HFF-Myc (cell line): ENCODE results near the gene SCAPER.

Experiments used
- DNase-seq: peaks from one replicate; pipeline ENCODE4 v3.0.0-alpha.2; 2011; ENCODE audit warnings: low read depth; ENCODE audit errors: extremely low read depth
- H3K4me3 ChIP-seq: replicated peaks from 2 replicates; pipeline ENCODE4 v1.5.1; 2011; ENCODE audit warnings: low read depth, mild to moderate bottlenecking, control low read depth, low read length
- CTCF ChIP-seq: IDR thresholded peaks from 2 replicates; pipeline ENCODE4 v1.5.1; 2012; ENCODE audit warnings: mild to moderate bottlenecking, low read depth, low read length, control low read depth; ENCODE audit errors: missing control alignments

SCAPER gene

GRCh38 chr15:76337696-76338485 is 567.2 kb downstream of the SCAPER start:
- no peak for DNase-seq
- TF ChIP-seq CTCF: no peak
- peak overlapping the region; percentile 75 for H3K4me3 ChIP-seq

GRCh38 chr15:76337059-76337695 is 568.0 kb downstream of the SCAPER start:
- TF ChIP-seq CTCF: no peak
- peak overlapping the region; percentile 75 for H3K4me3 ChIP-seq
- no peak for DNase-seq

GRCh38 chr15:76336254-76337058 is 568.7 kb downstream of the SCAPER start, which contains the start of gene ISL2:
ISL2 (plus strand) TSS chr15:76336773; CDS start chr15:76336884, 111 bp downstream.
- peak; percentile 90 for DNase-seq
- peak within 1 kb of the TSS; percentile 75 for H3K4me3 ChIP-seq
- TF ChIP-seq CTCF: no peak

DNA sequence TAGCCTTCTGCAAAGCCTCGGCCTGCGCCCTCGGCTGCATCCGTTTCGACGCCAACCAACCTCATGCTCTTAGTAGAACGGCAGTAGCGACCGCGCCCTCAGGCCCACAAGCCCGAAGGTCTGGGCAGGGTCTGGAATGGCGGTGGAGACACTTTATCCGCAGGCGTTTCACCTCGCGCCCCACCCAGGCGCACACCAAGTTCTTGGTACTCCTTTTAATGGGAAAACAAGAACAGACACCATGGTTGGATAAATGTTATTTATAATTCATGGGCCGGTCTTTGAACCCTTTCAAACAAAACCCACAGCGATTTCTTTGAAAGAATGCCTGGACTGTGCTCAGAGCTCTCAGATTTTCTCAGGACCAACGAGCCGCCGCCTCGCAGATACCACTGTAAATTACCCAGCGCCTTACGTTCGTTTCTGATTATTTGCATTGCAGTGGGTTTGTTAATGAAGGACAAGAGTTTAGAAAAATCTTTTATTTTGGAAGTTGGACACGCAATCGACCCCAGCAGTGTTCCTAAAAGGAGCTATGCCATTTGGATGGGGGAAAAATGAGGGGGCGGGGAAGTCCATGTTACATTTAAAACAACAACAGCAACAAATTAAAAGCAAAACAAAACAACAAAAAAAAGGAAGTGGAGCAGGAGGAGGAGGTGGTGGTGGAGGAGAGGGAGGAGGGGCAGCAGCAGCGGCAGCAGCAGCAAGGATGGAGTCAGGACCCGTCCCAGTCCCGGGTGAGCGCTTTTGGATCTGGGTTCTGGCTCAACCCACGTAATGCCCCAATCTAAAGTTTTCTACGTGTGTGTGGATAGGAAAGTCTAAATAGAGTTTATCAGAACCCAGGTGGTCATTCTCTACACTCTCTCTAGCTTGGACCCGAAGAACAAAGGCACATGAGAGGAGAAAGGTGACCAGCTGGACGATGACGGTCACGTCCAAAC is 569.6 kb downstream of the SCAPER start:
- no peak for DNase-seq
- TF ChIP-seq CTCF: no peak
- peak overlapping the region; percentile 75 for H3K4me3 ChIP-seq

DNA sequence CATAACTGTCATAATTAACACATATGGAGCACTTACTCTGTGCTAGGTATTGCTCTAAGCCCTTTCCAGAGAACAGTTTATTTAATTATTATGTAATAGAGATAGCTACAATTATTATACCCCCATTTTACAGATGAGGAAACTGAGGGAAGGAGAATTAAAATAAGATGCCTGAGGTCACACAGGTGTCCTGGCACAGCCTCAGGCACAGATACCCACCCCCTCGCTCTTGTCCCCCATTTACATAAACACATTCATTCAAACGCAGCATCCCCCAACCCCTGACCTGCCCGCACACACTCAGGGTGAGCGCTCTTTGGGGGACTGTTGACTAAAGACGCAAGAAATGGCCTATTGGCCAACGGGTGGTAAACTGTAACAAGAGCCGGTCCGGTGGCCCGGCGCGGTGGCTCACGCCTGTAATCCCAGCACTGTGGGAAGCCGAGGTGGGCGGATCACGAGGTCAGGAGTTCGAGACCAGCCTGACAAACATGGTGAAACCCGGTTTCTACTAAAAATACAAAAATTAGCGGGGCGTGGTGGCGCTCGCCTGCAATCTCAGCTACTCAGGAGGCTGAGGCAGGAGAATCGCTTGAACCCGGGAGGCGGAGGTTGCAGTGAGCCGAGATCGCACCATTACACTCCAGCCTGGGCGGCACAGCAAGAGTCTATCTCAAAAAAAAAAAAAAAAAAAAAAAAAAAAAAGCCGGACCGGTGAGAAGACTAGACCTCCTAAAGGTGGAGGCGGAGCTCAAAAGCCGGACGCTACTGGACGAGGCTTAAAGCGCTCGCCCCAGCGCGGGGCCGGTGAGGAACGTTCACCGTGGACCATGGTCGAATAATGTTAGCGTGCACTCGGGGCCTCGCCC is 570.5 kb downstream of the SCAPER start:
- no peak for TF ChIP-seq CTCF
- no peak for DNase-seq
- peak overlapping the region; percentile 75 for H3K4me3 ChIP-seq
